CD4-positive, alpha-beta T cell treated with Interleukin-4 for 4 hours (primary cell): ENCODE data around the gene KRTAP10-2.

Experiments used
- DNase-seq: peaks from one replicate; pipeline ENCODE4 v3.0.0-alpha.2; 2020

KRTAP10-2 gene

GRCh38 chr21:44537930-44538911, 13.1 kb downstream of the KRTAP10-2 start:
- DNase-seq, result no peak

DNA sequence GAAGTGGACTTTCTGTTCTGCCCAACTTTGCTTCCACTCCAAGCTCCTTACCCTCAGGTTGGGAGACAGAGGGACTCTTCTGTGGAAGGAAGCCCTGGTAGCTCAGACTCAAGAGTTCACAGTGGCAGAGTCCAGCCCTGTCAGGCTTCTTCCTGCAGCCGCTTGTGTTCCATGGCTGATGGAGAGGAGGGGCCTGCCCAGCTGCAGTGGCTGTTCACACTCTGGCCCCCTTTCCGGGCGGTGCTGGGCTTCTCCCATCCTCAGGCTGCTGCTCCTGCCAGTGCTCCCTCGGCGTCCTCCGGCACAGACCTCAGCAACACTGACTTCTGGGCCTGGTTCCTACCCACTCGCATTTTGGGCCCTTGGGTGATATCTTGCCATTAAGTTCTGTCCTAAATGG, 15.3 kb downstream of the KRTAP10-2 start:
- DNase-seq, result no peak

GRCh38 chr21:44534688-44535087, 16.6 kb downstream of the KRTAP10-2 start:
- DNase-seq, result no peak

- no peak for DNase-seq
Measured at GRCh38 chr21:44533891-44534627, 17.2 kb downstream of the KRTAP10-2 start.

DNA sequence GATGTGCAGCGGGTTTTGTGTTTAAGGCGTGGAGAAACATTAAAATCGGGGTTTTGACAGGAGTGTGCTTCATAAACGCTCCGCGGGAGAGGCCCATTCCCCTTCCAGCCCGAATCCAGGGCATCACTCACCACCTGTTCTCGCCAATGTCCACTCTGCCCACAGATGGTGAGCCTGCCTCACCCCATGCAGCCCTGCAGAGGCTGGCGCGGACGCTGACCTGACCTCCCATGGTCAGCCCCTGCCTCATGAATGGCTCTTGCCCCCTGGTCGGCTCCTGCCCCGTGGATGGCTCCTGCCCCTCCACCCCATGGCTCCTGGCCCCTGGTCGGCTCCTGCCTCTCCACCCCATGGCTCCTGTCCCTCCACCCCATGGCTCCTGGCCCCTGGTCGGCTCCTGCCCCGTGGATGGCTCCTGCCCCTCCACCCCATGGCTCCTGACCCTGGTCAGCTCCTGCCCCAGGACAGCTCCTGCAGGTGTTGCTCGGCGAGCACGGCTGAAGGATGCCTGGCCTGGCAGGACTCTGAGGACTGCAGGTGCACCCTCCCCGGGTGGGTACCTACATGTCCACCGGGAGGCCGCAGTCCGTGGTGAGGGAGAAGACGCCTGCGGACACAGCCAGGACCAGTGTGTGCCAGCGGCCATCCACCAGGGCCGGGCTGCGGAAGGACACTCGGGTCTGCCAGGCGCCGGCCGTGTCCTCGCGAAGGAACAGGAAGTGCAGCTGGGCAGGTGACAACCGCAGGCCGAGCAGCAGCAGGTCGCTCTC, 18.0 kb downstream of the KRTAP10-2 start:
- DNase-seq, result no peak

DNA sequence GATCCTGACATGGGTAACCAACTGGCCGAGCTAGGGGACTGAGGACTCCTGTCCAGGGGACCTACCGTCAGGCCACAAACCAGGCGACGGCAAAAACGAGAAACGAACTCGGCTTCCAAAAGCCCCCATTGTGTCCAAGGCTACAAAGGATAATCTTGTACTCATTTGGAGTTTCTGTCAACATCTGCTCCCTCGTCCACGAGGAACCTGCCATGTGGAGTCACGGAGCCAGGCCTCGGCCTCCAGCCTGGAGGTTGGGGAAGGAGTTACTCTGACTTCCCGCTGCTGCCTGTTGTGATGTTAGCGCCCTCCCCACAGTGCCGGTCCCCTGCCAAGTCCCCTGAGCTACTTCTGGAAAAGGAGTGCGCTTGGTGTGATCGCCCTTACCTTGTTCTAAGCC, 18.6 kb downstream of the KRTAP10-2 start:
- DNase-seq, result no peak

- no peak for DNase-seq
Measured at GRCh38 chr21:44531606-44532564, 19.4 kb downstream of the KRTAP10-2 start.

DNA sequence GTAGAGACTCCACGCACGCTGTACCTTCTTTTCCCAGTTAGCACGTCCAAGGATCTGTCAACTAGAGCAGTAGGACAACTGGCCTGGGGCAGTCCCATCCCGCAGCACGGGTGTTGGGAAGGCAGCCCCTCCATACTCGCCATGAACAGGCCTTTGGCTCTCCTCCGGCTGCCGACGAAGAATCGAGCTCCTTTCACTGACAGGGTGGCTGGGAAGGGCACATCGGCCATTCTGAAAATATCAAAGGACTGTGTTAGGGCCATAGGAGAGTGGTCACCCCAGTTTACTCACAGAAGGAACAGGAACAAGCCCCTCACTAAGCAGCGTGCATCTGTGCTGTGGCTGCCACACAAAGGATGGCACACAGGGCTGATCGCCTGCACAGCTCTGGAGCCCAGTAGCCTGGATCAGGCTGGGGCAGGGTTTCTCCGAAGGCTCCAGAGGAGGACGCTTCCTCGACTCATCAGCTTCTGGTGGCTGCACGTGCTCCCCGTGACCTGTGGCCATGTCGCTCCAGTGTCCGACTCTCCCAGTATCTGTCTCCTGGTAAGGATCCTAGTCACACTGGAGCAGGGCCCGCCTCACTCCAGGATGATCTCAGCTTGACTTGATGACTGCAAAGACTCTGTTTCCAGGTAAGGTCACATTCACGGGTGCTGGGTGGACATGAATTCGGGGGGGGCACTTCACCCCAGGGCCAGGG, 20.3 kb downstream of the KRTAP10-2 start:
- no peak for DNase-seq

GRCh38 chr21:44530221-44530902, 20.9 kb downstream of the KRTAP10-2 start:
- DNase-seq, result no peak

- no peak for DNase-seq
Measured at GRCh38 chr21:44529503-44530125, 21.7 kb downstream of the KRTAP10-2 start.

- no peak for DNase-seq
Measured at GRCh38 chr21:44529011-44529421, 22.3 kb downstream of the KRTAP10-2 start.

- DNase-seq, result no peak
Measured at GRCh38 chr21:44528634-44528995, 22.7 kb downstream of the KRTAP10-2 start.

DNA sequence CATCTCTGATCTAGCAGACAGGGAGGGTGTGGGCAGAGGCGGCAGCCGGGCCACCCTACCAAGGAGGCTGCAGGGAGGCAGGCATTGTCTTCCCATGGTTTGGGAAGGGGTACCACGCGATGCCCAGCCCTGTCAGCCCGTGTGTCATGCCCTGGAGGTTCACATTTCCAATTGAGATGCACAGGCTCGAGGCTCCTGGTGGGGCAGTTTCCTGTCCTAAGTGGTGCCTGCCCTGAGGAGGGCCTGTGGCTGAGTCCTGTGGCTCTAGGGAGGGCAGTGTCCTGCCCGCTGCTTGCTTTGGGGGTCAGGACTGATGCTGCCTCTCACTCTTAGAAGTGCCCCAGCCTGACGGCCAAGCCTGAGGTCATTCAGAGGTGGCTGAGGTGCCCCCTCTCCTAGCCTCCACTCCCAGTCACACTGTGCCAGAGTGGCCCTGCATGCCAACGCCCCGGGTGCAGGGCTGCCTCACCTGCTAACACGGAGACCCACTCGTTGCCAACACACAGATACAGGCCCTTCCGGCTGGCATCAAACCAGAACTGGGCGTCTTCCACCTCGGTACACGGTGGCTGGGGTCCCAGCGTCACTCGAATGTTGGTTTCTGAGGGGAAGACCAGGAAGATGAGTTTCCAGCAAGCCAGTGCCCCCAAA, 23.2 kb downstream of the KRTAP10-2 start:
- DNase-seq, result no peak

- no peak for DNase-seq
Measured at GRCh38 chr21:44527156-44527982, 23.9 kb downstream of the KRTAP10-2 start.

- no peak for DNase-seq
Measured at GRCh38 chr21:44526096-44526997, 25.0 kb downstream of the KRTAP10-2 start.

DNA sequence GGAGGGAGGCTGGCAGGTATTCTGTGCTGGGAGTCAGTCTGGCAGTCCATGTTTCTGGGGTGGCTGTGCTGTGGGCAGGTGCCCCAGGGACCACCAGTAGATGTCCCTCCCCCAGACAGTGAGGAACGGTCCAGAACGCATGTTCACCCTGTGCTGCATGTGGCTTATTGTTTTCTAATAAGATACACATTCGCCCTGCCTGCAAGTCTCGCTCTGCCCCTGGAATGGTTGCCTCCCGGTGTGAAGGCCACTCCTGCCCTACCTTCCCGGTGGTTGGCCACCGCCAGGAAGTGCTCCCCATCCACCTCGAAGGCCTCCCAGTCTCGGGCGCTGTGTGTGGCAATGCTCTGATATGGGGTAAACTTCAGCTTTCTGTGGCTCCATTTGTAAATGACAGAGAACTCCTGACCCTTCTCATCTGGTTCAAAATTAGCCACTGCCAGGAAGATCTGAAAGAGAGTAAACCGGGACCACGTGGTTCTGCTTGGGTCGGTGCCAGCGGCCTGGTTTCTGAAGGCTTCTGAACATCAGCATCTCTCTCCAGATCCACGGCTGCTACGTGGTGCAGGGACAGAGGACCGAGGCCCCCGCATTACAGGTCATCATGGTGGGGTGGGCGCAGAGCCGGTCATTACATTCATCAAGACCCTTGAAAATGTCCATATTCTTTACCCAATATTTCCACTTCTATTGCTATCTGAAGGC, 25.8 kb downstream of the KRTAP10-2 start:
- DNase-seq, result no peak
